Measurements from ENCODE around the gene MOGAT1.

- TF ChIP-seq CTCF (IDR thresholded peaks at IDR 0.05; ENCODE audit: low read depth, low read length) (no peak), EZH2phosphoT487 (IDR thresholded peaks at IDR 0.05; ENCODE audit: low read depth) (no peak)
Measured at GRCh38 chr2:222707689-222708273, 36.3 kb downstream of the MOGAT1 start.

All from OCI-LY3 (cell line).